ENCODE data around the gene DHX9. TPM values are rescaled to one million over a fixed set of nuclear protein-coding genes. Genes with fewer than 3 reads are reported as not detected.

DHX9 gene
- total RNA-seq, 2 donors from 2014 or later: 94.6 to 98.4 TPM

GRCh38 chr1:182816863-182817262 is 22.3 kb upstream of the DHX9 start:
- Mint-ChIP-seq H3K4me1 (ENCODE audit: low read depth) (no peaks in the 10 kb centered on the region), H3K36me3 (ENCODE audit: insufficient read depth in 2 of 2) (peaks cover 0 to 10% of the 10 kb centered on the region in 2 donors)
- no peak for ATAC-seq (replicated peaks in 1 of 2)

GRCh38 chr1:182817802-182818201 is 21.3 kb upstream of the DHX9 start:
- DNase-seq: no peak
- H3K9me3 Mint-ChIP-seq: no peaks in the 10 kb centered on the region
- no peak for ATAC-seq (replicated peaks in 1 of 2)
- H3K4me3 Mint-ChIP-seq: no peak overlapping the region
- peaks cover 0 to 7% of the 10 kb centered on the region in 2 donors for H3K36me3 Mint-ChIP-seq (ENCODE audit: insufficient read depth in 2 of 2)
- no peaks in the 10 kb centered on the region for H3K4me1 Mint-ChIP-seq (ENCODE audit: low read depth)
- no peaks in the 10 kb centered on the region for H3K27me3 Mint-ChIP-seq (ENCODE audit: low read depth)
- no peak overlapping the region for H3K27ac Mint-ChIP-seq

More at GRCh38 chr1:182816863-182817262, 22.3 kb upstream of the DHX9 start:
- H3K9me3 Mint-ChIP-seq: no peaks in the 10 kb centered on the region
- H3K4me3 Mint-ChIP-seq: no peak overlapping the region
- H3K27me3 Mint-ChIP-seq (ENCODE audit: low read depth): no peaks in the 10 kb centered on the region
- no peak overlapping the region for H3K27ac Mint-ChIP-seq
- DNase-seq: no peak

GRCh38 chr1:182823220-182823619 is 15.9 kb upstream of the DHX9 start:
- H3K9me3 Mint-ChIP-seq: no peaks in the 10 kb centered on the region
- ATAC-seq (replicated peaks in 1 of 2): no peak
- no peak overlapping the region for H3K27ac Mint-ChIP-seq
- H3K27me3 Mint-ChIP-seq (ENCODE audit: low read depth): no peaks in the 10 kb centered on the region
- H3K36me3 Mint-ChIP-seq (ENCODE audit: insufficient read depth in 2 of 2): no peaks in the 10 kb centered on the region
- no peak for DNase-seq
- no peak overlapping the region for H3K4me3 Mint-ChIP-seq
- H3K4me1 Mint-ChIP-seq (ENCODE audit: low read depth): no peaks in the 10 kb centered on the region

- no peaks in the 10 kb centered on the region for H3K4me1 Mint-ChIP-seq (ENCODE audit: low read depth)
- no peak overlapping the region for H3K27ac Mint-ChIP-seq
- H3K9me3 Mint-ChIP-seq: no peaks in the 10 kb centered on the region
- no peak for DNase-seq
- no peak for ATAC-seq (replicated peaks in 1 of 2)
- no peak overlapping the region for H3K4me3 Mint-ChIP-seq
- no peaks in the 10 kb centered on the region for H3K27me3 Mint-ChIP-seq (ENCODE audit: low read depth)
- no peaks in the 10 kb centered on the region for H3K36me3 Mint-ChIP-seq (ENCODE audit: insufficient read depth in 2 of 2)
These were observed 12.3 kb upstream of the DHX9 start for GRCh38 chr1:182826892-182827291.

- no peaks in the 10 kb centered on the region for H3K36me3 Mint-ChIP-seq (ENCODE audit: insufficient read depth in 2 of 2)
- H3K4me1 Mint-ChIP-seq (ENCODE audit: low read depth): no peaks in the 10 kb centered on the region
- no peak overlapping the region for H3K27ac Mint-ChIP-seq
- H3K9me3 Mint-ChIP-seq: no peaks in the 10 kb centered on the region
- H3K4me3 Mint-ChIP-seq: no peak overlapping the region
- no peaks in the 10 kb centered on the region for H3K27me3 Mint-ChIP-seq (ENCODE audit: low read depth)
- DNase-seq (no peak), ATAC-seq (replicated peaks in 1 of 2) (no peak)
These were observed 9.7 kb upstream of the DHX9 start for GRCh38 chr1:182829285-182829932.

- H3K27me3 Mint-ChIP-seq (ENCODE audit: low read depth): no peaks in the 10 kb centered on the region
- ATAC-seq (replicated peaks in 1 of 2) (no peak), DNase-seq (no peak)
- no peaks in the 10 kb centered on the region for H3K9me3 Mint-ChIP-seq
- no peaks in the 10 kb centered on the region for H3K4me1 Mint-ChIP-seq (ENCODE audit: low read depth)
- H3K36me3 Mint-ChIP-seq (ENCODE audit: insufficient read depth in 2 of 2): no peaks in the 10 kb centered on the region
- H3K4me3 Mint-ChIP-seq: no peak overlapping the region
- no peak overlapping the region for H3K27ac Mint-ChIP-seq
These were observed 5.9 kb upstream of the DHX9 start for GRCh38 chr1:182833271-182833670.

GRCh38 chr1:182834326-182834725 is 4.8 kb upstream of the DHX9 start:
- no peak overlapping the region for H3K4me3 Mint-ChIP-seq
- no peaks in the 10 kb centered on the region for H3K36me3 Mint-ChIP-seq (ENCODE audit: insufficient read depth in 2 of 2)
- no peaks in the 10 kb centered on the region for H3K9me3 Mint-ChIP-seq
- no peak for ATAC-seq (replicated peaks in 1 of 2)
- no peak for DNase-seq
- no peaks in the 10 kb centered on the region for H3K27me3 Mint-ChIP-seq (ENCODE audit: low read depth)
- no peak overlapping the region for H3K27ac Mint-ChIP-seq
- peaks cover 7% of the 10 kb centered on the region for H3K4me1 Mint-ChIP-seq (ENCODE audit: low read depth)

- no peaks in the 10 kb centered on the region for H3K27me3 Mint-ChIP-seq (ENCODE audit: low read depth)
- peaks cover 11% of the 10 kb centered on the region for H3K4me1 Mint-ChIP-seq (ENCODE audit: low read depth)
- DNase-seq (no peak), ATAC-seq (replicated peaks in 1 of 2) (no peak)
- H3K27ac Mint-ChIP-seq: no peak overlapping the region
- peaks cover 8 to 9% of the 10 kb centered on the region in 2 donors for H3K36me3 Mint-ChIP-seq (ENCODE audit: insufficient read depth in 2 of 2)
- H3K9me3 Mint-ChIP-seq: no peaks in the 10 kb centered on the region
- H3K4me3 Mint-ChIP-seq: no peak overlapping the region
These were observed 3.3 kb upstream of the DHX9 start for GRCh38 chr1:182835806-182836205.

- H3K4me3 Mint-ChIP-seq: peak overlapping the region; percentile 91 to 96
These were observed 2.3 kb downstream of the DHX9 start for GRCh38 chr1:182841368-182841988.

GRCh38 chr1:182842265-182842664 is 3.1 kb downstream of the DHX9 start:
- peaks cover 76% of the 10 kb centered on the region for H3K4me1 Mint-ChIP-seq (ENCODE audit: low read depth)
- H3K9me3 Mint-ChIP-seq: no peaks in the 10 kb centered on the region
- peak overlapping the region; percentile 86 to 96 for H3K4me3 Mint-ChIP-seq
- DNase-seq (no peak), ATAC-seq (replicated peaks in 1 of 2) (no peak)
- peak overlapping the region; percentile 90 for H3K27ac Mint-ChIP-seq
- H3K27me3 Mint-ChIP-seq (ENCODE audit: low read depth): no peaks in the 10 kb centered on the region
- peaks cover 14 to 44% of the 10 kb centered on the region in 2 donors for H3K36me3 Mint-ChIP-seq (ENCODE audit: insufficient read depth in 2 of 2)

More at GRCh38 chr1:182841368-182841988, 2.3 kb downstream of the DHX9 start:
- H3K27ac Mint-ChIP-seq: peak overlapping the region; percentile 90
- ATAC-seq (replicated peaks in 1 of 2): no peak
- no peaks in the 10 kb centered on the region for H3K9me3 Mint-ChIP-seq
- H3K36me3 Mint-ChIP-seq (ENCODE audit: insufficient read depth in 2 of 2): peaks cover 13 to 36% of the 10 kb centered on the region in 2 donors
- no peak for DNase-seq
- H3K4me1 Mint-ChIP-seq (ENCODE audit: low read depth): peaks cover 68% of the 10 kb centered on the region
- H3K27me3 Mint-ChIP-seq (ENCODE audit: low read depth): no peaks in the 10 kb centered on the region

GRCh38 chr1:182845379-182845778 is 6.2 kb downstream of the DHX9 start:
- H3K4me3 Mint-ChIP-seq: peak overlapping the region; percentile 57 to 75
- H3K36me3 Mint-ChIP-seq (ENCODE audit: insufficient read depth in 2 of 2): peaks cover 18 to 66% of the 10 kb centered on the region in 2 donors
- peak overlapping the region; percentile 95 for H3K27ac Mint-ChIP-seq
- H3K4me1 Mint-ChIP-seq (ENCODE audit: low read depth): peaks cover 100% of the 10 kb centered on the region
- H3K27me3 Mint-ChIP-seq (ENCODE audit: low read depth): no peaks in the 10 kb centered on the region
- ATAC-seq (replicated peaks in 1 of 2) (peak; percentile 80 to 82), DNase-seq (peak in 1 of 2 donors; percentile 29)
- no peaks in the 10 kb centered on the region for H3K9me3 Mint-ChIP-seq

GRCh38 chr1:182845894-182846293 is 6.7 kb downstream of the DHX9 start:
- ATAC-seq (replicated peaks in 1 of 2): no peak
- no peak overlapping the region for H3K4me3 Mint-ChIP-seq
- peaks cover 17 to 63% of the 10 kb centered on the region in 2 donors for H3K36me3 Mint-ChIP-seq (ENCODE audit: insufficient read depth in 2 of 2)
- H3K4me1 Mint-ChIP-seq (ENCODE audit: low read depth): peaks cover 98% of the 10 kb centered on the region
- no peaks in the 10 kb centered on the region for H3K9me3 Mint-ChIP-seq
- H3K27ac Mint-ChIP-seq: peak overlapping the region; percentile 46
- H3K27me3 Mint-ChIP-seq (ENCODE audit: low read depth): no peaks in the 10 kb centered on the region
- DNase-seq: no peak

GRCh38 chr1:182847105-182847504 is 8.0 kb downstream of the DHX9 start:
- no peaks in the 10 kb centered on the region for H3K9me3 Mint-ChIP-seq
- peak overlapping the region; percentile 95 for H3K27ac Mint-ChIP-seq
- DNase-seq: no peak

More at GRCh38 chr1:182847105-182847504, 8.0 kb downstream of the DHX9 start:
- no peak for ATAC-seq (replicated peaks in 1 of 2)
- peak overlapping the region in 1 of 2 donors; percentile 34 for H3K4me3 Mint-ChIP-seq
- peaks cover 95% of the 10 kb centered on the region for H3K4me1 Mint-ChIP-seq (ENCODE audit: low read depth)
- H3K36me3 Mint-ChIP-seq (ENCODE audit: insufficient read depth in 2 of 2): peaks cover 14 to 62% of the 10 kb centered on the region in 2 donors
- no peaks in the 10 kb centered on the region for H3K27me3 Mint-ChIP-seq (ENCODE audit: low read depth)
